ENCODE data around the gene FAM13B.
"Not testable (repeated sequence)": the region's sequence is repeated elsewhere in the genome, so short reads cannot be mapped to it uniquely, and the experiment has no call there.

FAM13B gene

DNA sequence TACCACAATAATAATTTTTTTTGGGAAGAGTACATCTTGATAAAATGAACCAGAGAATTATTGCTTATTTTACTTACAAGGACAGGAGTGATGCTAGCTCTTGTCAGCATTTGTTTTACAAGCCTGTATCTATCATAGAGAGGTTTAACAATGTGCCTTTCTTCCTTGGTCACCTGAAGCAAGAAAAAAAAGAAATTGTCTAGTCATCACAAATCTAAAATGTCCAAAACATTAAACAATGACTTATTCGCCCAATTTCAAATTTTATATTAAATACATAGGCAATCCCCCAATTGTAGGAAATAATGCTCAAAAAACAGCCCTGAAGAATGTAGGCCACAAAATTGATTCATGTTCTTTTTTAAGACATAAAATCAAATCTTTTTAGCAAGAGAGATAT, 87.1 kb downstream of the FAM13B start:
- no peak for DNase-seq (ENCODE audit: low read depth)
- H3K4me3 ChIP-seq (ENCODE audit: low read depth, low read length), result no peak overlapping the region
- TF ChIP-seq, protein P1, sequence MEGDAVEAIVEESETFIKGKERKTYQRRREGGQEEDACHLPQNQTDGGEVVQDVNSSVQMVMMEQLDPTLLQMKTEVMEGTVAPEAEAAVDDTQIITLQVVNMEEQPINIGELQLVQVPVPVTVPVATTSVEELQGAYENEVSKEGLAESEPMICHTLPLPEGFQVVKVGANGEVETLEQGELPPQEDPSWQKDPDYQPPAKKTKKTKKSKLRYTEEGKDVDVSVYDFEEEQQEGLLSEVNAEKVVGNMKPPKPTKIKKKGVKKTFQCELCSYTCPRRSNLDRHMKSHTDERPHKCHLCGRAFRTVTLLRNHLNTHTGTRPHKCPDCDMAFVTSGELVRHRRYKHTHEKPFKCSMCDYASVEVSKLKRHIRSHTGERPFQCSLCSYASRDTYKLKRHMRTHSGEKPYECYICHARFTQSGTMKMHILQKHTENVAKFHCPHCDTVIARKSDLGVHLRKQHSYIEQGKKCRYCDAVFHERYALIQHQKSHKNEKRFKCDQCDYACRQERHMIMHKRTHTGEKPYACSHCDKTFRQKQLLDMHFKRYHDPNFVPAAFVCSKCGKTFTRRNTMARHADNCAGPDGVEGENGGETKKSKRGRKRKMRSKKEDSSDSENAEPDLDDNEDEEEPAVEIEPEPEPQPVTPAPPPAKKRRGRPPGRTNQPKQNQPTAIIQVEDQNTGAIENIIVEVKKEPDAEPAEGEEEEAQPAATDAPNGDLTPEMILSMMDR (IDR thresholded peaks at IDR 0.05; ENCODE audit: insufficient read depth, low read depth, low read length, missing control alignments), result no peak

DNA sequence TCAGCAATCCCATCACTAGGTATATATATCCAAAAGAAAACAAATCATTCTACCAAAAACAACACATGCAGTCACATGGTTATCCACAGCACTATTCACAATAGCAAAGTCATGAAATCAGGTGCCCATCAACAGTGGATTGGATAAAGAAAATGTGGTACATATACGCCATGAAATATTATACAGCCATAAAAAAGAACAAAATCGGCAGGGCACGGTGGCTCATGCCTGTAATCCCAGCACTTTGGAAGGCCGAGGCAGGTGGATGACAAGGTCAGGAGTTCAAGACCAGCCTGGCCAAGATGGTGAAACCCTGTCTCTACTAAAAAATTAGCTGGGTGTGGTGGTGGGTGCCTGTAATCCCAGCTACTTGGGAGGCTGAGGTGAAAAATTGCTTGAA, 88.6 kb downstream of the FAM13B start:
- DNase-seq (ENCODE audit: low read depth); H3K4me3 ChIP-seq (ENCODE audit: low read depth, low read length): not testable (repeated sequence)

DNA sequence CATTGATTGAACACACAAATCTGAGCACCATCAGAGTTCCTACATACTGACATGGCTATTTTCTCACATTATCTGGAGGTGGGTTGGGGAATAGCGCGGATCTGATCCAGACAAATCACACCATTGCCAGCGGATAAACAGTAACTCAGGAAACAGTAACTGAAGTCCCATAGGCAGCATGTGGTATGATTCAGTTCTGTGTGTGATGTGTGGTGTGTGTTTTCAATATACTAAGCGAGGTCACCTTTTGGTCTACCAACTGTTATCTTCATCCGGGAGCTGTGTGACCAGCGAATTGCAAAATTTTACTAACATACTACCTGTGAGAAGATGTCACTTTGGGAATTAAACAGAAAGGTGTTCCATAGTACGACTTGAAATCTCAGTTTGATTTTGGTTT, 93.5 kb downstream of the FAM13B start:
- TF ChIP-seq, protein P1 (IDR thresholded peaks at IDR 0.05; ENCODE audit: insufficient read depth, low read depth, low read length, missing control alignments), result no peak
- no peak overlapping the region for H3K4me3 ChIP-seq (ENCODE audit: low read depth, low read length)
- no peak for DNase-seq (ENCODE audit: low read depth)

DNA sequence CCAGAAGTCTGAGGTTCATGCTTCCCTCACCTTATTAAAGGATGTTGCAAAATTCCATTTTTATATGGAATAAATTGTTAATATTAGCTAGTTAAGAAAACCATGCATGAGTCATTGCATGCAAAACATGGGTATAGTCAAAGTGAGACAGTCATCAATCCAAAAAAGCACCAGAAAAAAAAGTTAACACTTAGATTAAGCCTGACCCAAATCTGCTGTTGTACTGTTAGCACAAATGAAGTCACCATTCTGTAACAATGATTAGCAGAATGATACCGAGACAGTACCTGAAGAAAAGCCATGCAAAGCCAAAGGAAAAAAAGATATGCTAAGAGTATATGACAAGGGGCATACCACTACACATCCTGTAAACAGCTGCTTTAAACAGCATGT, 94.1 kb downstream of the FAM13B start:
- peak; percentile 21 for DNase-seq (ENCODE audit: low read depth)
- H3K4me3 ChIP-seq (ENCODE audit: low read depth, low read length), result no peak overlapping the region
- TF ChIP-seq, protein P1 (IDR thresholded peaks at IDR 0.05; ENCODE audit: insufficient read depth, low read depth, low read length, missing control alignments), result no peak

DNA sequence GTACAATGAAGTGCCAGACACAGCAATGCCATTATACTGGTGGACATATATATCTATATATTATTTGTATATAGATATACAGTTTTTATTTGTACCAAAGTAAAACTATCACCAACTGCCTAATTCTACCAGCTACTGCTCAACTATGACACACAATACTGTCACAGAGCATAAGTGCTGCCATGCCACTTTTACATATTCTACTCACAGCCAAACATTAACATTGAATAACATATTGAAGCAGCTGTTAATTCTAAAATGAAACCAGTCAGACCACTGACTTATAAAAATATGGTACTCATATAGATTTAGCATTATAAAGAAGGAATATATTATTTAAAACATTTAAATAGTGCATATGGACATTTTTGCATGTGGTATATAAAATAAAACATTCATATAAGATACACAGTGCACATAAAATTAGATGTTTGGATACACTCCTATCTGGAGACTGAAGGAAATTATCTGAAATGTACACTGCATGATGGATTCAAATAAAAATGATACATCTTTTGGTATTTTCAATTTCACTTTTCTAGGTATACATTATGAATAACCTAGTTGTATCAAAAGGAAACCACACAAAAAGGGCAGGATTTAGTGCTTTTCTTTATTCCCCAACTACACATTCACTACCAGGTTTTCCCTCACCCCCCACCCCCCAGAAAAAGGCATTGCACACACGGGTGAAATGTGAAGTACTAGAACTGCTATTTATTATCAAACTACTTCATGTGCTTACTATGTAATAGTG, 94.7 kb downstream of the FAM13B start:
- DNase-seq (ENCODE audit: low read depth), result no peak
- TF ChIP-seq, protein P1 (IDR thresholded peaks at IDR 0.05; ENCODE audit: insufficient read depth, low read depth, low read length, missing control alignments), result no peak
- no peak overlapping the region for H3K4me3 ChIP-seq (ENCODE audit: low read depth, low read length)

DNA sequence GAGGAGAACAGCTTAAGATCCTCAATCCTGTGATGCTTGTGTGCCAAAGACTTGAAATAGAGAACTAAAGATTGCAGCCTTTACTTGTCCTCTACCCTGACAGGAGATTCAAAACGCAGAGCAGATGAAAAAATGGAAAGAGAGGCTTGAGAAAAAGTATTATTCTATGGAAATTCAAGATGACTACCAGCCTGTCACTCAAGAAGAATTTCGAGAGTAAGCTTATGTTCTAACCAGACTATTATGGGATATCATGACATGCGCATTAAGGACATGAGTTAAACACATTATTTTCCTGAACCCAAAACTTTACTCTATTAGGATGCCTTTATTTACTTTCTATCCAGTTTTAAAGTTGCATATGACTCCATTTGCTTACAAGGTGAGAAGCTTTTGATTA, 97.2 kb downstream of the FAM13B start:
- TF ChIP-seq, protein P1 (IDR thresholded peaks at IDR 0.05; ENCODE audit: insufficient read depth, low read depth, low read length, missing control alignments), result no peak
- DNase-seq (ENCODE audit: low read depth), result peak; percentile 24
- H3K4me3 ChIP-seq (ENCODE audit: low read depth, low read length), result no peak overlapping the region

DNA sequence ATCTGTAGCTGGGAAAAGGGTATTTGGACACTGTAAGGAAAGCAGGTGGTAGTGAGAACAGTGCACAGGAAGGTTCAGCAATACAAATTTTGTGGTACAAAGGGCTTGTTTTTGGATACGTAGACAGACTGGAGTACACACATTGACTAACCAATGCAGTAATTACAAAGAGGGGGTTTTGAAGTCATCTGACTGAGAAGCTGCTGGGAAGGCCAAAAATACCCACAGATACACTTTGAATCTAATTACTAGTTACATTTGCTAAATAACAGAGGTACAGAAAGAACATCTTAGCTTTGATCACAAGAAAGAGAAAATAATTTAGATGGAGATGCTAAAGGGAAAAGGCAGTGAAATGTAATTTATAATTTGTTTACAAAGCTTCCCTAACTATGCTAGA, 97.7 kb downstream of the FAM13B start:
- DNase-seq (ENCODE audit: low read depth), result peak; percentile 43
- TF ChIP-seq, protein P1 (IDR thresholded peaks at IDR 0.05; ENCODE audit: insufficient read depth, low read depth, low read length, missing control alignments), result no peak
- H3K4me3 ChIP-seq (ENCODE audit: low read depth, low read length), result no peak overlapping the region

Measured in GM12865 (cell line).